RWPE2 (cell line): ENCODE measurements around the gene CCDC9B.

Experiments
- ATAC-seq: fragments of 200-7000 bp; cut with Tn5 transposase; 3 replicates; pipeline ENCODE4 v1.9.1; 2021; ENCODE audit warnings: low read depth
- DNase-seq: peaks from one replicate; pipeline ENCODE4 v3.0.0-alpha.2; 2020; ENCODE audit warnings: low spot score
- H3K27ac ChIP-seq: fragments of 450-650 bp; 2 replicates; pipeline ENCODE4 v1.5.1; 2017; ENCODE audit warnings: mild to moderate bottlenecking; ENCODE audit not compliant: poor library complexity, severe bottlenecking
- H3K27me3 ChIP-seq: fragments of 250-450 bp; sonication (Bioruptor Pico); 2 replicates; pipeline ENCODE4 v1.5.1; 2021; ENCODE audit warnings: mild to moderate bottlenecking, moderate library complexity; ENCODE audit not compliant: insufficient read depth, poor library complexity, severe bottlenecking
- H3K36me3 ChIP-seq: fragments of 250-450 bp; sonication (Bioruptor Pico); 2 replicates; pipeline ENCODE4 v1.5.1; 2020; ENCODE audit warnings: low read depth, mild to moderate bottlenecking, moderate library complexity
- H3K4me1 ChIP-seq: fragments of 250-450 bp; sonication (Bioruptor Pico); 2 replicates; pipeline ENCODE4 v1.5.1; 2021; ENCODE audit warnings: mild to moderate bottlenecking, moderate library complexity; ENCODE audit not compliant: insufficient read depth, poor library complexity, severe bottlenecking
- H3K4me3 ChIP-seq: fragments of 250-450 bp; sonication (Bioruptor Pico); 2 replicates; pipeline ENCODE4 v1.5.1; 2021; ENCODE audit warnings: mild to moderate bottlenecking, moderate library complexity; ENCODE audit not compliant: severe bottlenecking
- H3K9me3 ChIP-seq: fragments of 250-450 bp; sonication (Bioruptor Pico); 2 replicates; pipeline ENCODE4 v1.5.1; 2021; ENCODE audit warnings: mild to moderate bottlenecking, moderate library complexity; ENCODE audit not compliant: severe bottlenecking
- TF ChIP-seq, protein P1 (sequence below): fragments of 450-650 bp; IDR thresholded peaks from one replicate; pipeline ENCODE4 v1.5.1; 2017; ENCODE audit warnings: mild to moderate bottlenecking, moderate library complexity; ENCODE audit not compliant: poor library complexity, severe bottlenecking

CCDC9B gene

DNA sequence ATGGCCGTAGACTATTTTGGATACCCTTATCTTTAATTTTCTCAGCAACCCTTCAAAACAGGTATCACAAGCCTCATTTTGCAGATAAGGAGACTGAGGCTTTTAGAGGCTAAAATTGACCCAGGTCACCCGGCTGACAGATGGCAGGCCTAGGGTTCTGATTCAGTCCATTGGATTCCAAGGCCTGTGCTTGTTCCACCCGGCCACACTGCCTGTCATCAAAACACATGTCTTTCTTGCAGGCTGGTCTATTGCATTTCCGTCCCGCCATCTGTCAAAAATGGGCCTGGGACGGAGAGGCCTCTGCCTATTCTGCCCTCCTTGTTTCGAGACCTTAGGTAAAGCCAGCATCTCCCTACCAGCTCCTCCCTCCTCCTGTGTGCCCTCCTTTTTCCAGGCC is 9.1 kb downstream of the CCDC9B start:
- ATAC-seq (no peak), DNase-seq (no peak)
- Histone ChIP-seq H3K36me3 (peaks cover 28% of the 10 kb centered on the region), H3K27ac (peak overlapping the region; percentile 11), H3K27me3 (no peaks in the 10 kb centered on the region), H3K4me3 (no peak overlapping the region), H3K9me3 (no peaks in the 10 kb centered on the region), H3K4me1 (peaks cover 23% of the 10 kb centered on the region)
- TF ChIP-seq, protein P1, sequence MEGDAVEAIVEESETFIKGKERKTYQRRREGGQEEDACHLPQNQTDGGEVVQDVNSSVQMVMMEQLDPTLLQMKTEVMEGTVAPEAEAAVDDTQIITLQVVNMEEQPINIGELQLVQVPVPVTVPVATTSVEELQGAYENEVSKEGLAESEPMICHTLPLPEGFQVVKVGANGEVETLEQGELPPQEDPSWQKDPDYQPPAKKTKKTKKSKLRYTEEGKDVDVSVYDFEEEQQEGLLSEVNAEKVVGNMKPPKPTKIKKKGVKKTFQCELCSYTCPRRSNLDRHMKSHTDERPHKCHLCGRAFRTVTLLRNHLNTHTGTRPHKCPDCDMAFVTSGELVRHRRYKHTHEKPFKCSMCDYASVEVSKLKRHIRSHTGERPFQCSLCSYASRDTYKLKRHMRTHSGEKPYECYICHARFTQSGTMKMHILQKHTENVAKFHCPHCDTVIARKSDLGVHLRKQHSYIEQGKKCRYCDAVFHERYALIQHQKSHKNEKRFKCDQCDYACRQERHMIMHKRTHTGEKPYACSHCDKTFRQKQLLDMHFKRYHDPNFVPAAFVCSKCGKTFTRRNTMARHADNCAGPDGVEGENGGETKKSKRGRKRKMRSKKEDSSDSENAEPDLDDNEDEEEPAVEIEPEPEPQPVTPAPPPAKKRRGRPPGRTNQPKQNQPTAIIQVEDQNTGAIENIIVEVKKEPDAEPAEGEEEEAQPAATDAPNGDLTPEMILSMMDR, result no peak

DNA sequence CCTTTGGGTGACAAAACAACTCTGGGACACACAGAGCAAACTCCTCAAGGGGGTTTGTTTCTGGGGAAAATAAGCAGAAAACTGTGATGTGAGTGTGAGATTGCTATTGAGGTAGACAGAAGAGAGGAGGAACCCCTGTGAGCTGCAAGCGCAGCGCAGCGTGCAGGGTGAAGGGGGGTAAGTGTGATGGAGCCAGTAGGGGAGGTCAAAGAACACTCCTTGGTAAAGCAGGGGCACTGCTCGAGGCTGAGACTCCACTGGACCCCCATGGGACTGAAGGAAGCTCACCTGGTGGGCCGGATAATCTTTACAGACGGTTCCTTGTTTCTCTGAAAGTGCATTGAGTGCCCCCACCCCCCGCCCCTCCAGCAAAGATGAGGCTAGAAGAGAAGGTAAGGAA is 9.7 kb downstream of the CCDC9B start:
- H3K4me1 ChIP-seq, result peaks cover 29% of the 10 kb centered on the region
- H3K4me3 ChIP-seq, result no peak overlapping the region
- H3K27ac ChIP-seq, result peak overlapping the region; percentile 76
- H3K9me3 ChIP-seq, result no peaks in the 10 kb centered on the region
- peaks cover 27% of the 10 kb centered on the region for H3K36me3 ChIP-seq
- ATAC-seq (no peak), DNase-seq (no peak)
- H3K27me3 ChIP-seq, result no peaks in the 10 kb centered on the region
- TF ChIP-seq, protein P1, result no peak

DNA sequence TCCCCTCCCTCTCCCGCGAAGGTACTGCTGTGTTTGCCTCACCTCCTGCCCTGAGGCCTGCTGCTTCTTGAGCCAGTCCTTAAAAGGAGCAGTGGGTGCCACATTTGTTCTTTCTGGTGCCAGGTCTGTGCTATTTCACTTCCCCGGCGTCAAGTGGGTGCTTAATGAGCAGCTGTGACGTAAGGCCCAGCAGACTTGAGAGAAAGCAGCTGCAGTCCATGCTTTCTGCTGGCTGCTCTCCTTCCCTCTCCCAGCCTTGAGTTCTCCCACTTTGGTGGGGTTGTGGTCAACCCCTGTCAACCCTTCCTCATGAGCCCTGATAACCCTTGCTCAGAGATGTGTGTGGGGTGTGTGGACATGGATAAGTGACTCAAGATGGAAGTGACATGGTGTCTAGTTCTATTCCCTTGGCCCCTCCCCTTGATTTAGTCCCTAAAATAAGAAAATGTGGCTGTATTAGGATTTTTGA is 10.3 kb downstream of the CCDC9B start:
- Histone ChIP-seq H3K27me3 (no peaks in the 10 kb centered on the region), H3K27ac (peak overlapping the region; percentile 76), H3K9me3 (no peaks in the 10 kb centered on the region), H3K4me1 (peaks cover 33% of the 10 kb centered on the region), H3K36me3 (peaks cover 21% of the 10 kb centered on the region), H3K4me3 (no peak overlapping the region)
- no peak for DNase-seq
- ATAC-seq, result no peak
- TF ChIP-seq, protein P1, result no peak

DNA sequence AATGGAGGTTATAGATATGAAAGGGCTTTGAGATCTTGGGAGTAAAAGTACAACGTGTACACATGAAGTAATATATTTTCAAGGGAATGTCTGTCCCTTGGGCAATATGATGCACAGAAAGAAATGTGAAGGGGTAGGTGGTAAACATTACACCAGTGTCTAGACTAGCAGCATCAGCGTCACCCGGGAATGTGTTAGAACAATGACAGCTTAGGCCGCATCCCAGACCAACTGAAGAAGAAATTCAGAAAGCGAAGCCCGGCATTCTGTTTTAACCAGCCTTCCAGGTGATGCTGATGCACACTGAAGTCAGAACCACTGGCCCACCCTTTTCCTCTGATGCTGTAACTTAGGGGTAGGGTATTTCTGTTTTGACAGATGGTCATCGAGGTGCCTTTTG is 10.9 kb downstream of the CCDC9B start:
- H3K4me1 ChIP-seq, result peaks cover 38% of the 10 kb centered on the region
- TF ChIP-seq, protein P1, result no peak
- ATAC-seq, result no peak
- no peak for DNase-seq
- peaks cover 19% of the 10 kb centered on the region for H3K36me3 ChIP-seq
- H3K9me3 ChIP-seq, result no peaks in the 10 kb centered on the region
- peak overlapping the region; percentile 76 for H3K27ac ChIP-seq
- no peak overlapping the region for H3K4me3 ChIP-seq
- no peaks in the 10 kb centered on the region for H3K27me3 ChIP-seq

DNA sequence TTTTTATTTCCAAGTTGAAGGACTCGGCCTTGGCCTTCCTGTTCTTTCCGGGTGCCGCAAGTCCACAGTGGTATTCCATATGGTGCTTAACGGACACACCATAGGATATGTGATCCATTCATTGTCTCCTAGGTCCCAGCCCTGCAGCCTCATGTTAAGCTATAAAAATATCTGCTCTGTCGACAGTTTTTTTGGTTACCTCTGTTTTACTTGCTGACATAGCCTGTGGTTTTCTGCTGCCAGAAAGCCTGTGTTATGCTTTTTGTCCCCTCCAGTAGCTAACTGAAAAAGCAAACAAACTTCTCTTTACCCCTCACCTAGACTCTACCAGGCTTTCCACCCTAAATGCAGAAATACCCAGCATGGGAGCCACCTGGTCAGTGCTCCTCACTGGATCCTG is 12.0 kb downstream of the CCDC9B start:
- Histone ChIP-seq H3K9me3 (no peaks in the 10 kb centered on the region), H3K4me3 (no peak overlapping the region), H3K27ac (peak overlapping the region; percentile 76), H3K4me1 (peaks cover 38% of the 10 kb centered on the region), H3K36me3 (peaks cover 19% of the 10 kb centered on the region), H3K27me3 (no peaks in the 10 kb centered on the region)
- TF ChIP-seq, protein P1, result no peak
- ATAC-seq, result no peak
- no peak for DNase-seq
